UCSD-AML1 (cell line): Measurements from ENCODE around the gene RFX6.

ENCODE experiments used
- DNase-seq: peaks from one replicate; lab custom pipeline; 2025; ENCODE audit not compliant: unreplicated experiment; lab: John Stamatoyannopoulos, UW

RFX6 gene

GRCh38 chr6:116969211-116969863, 92.3 kb downstream of the RFX6 start:
- DNase-seq: no peak

- DNase-seq: no peak
Observed at GRCh38 chr6:116971959-116972358, 94.9 kb downstream of the RFX6 start.

GRCh38 chr6:116973976-116974375, 96.9 kb downstream of the RFX6 start:
- no peak for DNase-seq

- DNase-seq: no peak
Observed at GRCh38 chr6:116974526-116975316, 97.7 kb downstream of the RFX6 start.

- no peak for DNase-seq
Observed at GRCh38 chr6:116975600-116975999, 98.6 kb downstream of the RFX6 start.

GRCh38 chr6:116979560-116979959, 102.5 kb downstream of the RFX6 start:
- no peak for DNase-seq
